ENCODE measurements around the gene OXER1. TPM values are rescaled to one million over a fixed set of nuclear protein-coding genes. Genes with fewer than 3 reads are reported as not detected.

Gene OXER1
- total RNA-seq, 2 donors from 2014 or later = 3.5 to 6.5 TPM

DNA sequence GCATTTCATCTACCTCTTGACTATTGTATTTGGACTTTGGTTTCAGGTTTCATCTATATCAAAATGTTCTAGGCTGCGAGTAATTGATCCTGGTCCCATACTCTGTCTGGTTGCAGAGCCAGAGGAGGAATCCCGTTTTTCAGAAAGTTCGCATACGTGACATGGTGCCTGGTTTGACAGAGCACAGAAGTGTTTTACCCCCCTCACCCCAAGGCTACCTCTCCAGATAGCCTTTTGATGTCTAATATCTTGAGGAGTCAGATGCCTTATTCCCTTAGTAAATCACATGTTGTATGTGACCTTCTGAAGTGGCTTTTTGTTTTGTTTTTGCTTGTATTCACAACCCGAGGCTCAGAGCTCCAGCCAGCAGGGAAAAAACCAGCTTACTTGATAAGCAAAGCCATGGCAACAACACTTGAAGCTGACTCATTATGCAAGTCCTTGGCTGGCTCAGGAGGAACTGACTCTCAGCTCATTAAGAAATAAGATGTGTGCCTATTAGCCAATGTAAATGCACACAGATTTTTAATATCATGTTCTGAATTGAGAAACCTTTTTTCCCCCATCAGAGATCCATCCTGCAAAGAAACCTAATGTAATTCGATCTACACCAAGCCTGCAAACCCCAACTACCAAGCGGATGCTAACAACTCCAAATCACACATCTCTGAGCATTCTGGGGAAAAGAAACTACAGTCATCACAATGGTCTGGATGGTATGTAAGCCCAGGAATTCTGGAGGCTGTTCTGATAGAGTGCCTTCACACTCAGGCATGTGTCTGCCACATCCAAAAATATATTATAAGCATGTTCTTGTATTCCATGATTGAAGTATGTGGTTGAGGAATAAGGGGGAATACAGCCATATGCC, 41.4 kb downstream of the OXER1 start:
- peak overlapping the region; percentile 87 for H3K27ac Mint-ChIP-seq
- TF ChIP-seq, protein P1, sequence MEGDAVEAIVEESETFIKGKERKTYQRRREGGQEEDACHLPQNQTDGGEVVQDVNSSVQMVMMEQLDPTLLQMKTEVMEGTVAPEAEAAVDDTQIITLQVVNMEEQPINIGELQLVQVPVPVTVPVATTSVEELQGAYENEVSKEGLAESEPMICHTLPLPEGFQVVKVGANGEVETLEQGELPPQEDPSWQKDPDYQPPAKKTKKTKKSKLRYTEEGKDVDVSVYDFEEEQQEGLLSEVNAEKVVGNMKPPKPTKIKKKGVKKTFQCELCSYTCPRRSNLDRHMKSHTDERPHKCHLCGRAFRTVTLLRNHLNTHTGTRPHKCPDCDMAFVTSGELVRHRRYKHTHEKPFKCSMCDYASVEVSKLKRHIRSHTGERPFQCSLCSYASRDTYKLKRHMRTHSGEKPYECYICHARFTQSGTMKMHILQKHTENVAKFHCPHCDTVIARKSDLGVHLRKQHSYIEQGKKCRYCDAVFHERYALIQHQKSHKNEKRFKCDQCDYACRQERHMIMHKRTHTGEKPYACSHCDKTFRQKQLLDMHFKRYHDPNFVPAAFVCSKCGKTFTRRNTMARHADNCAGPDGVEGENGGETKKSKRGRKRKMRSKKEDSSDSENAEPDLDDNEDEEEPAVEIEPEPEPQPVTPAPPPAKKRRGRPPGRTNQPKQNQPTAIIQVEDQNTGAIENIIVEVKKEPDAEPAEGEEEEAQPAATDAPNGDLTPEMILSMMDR (conservative IDR thresholded peaks at IDR 0.05) = no peak
- WGBS, 2 experiments (ENCODE audit: insufficient coverage in 1 of 2, insufficient read length in 1 of 2) = 56 to 66% methylated on average over 3 to 6 of the region's 7 CpGs

DNA sequence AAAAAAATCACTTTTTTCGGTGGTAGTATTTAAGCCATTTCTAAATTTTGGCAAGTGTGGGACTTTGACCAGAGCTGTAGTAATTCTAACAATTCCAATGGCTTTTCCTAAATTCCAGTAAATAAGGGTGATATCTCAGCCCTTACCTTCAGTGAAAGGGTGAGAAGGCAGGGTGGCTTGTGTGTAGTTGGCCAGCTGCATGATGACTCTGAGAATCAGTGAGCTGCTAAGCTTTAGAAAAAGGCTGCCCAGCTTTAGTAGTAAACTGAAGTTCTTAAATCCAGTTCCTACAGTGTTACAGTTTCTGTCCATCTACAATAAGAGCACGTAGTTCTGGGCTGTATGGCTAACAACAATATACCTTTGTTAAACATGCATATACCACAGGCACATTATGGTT, 42.0 kb downstream of the OXER1 start:
- H3K4me3 ChIP-seq (ENCODE audit: low read length) = peak overlapping the region; percentile 11
- H3K36me3 ChIP-seq (ENCODE audit: control insufficient read depth, insufficient read depth, low read length) = peaks cover 10% of the 10 kb centered on the region
- H3K4me1 ChIP-seq (ENCODE audit: control insufficient read depth, insufficient read depth, low read length) = peaks cover 22% of the 10 kb centered on the region
- H3K27me3 ChIP-seq (ENCODE audit: control insufficient read depth, insufficient read depth, low read length, poor library complexity, severe bottlenecking) = no peaks in the 10 kb centered on the region
- no peaks in the 10 kb centered on the region for H3K9me3 ChIP-seq (ENCODE audit: control insufficient read depth, low read length)
- no peaks in the 10 kb centered on the region for H3K27me3 Mint-ChIP-seq (ENCODE audit: insufficient read depth)
- DNase-seq = no peak
- H3K9me3 Mint-ChIP-seq = no peaks in the 10 kb centered on the region
- H3K36me3 Mint-ChIP-seq (ENCODE audit: low read depth) = peaks cover 7% of the 10 kb centered on the region
- peaks cover 24% of the 10 kb centered on the region for H3K4me1 Mint-ChIP-seq
- WGBS, 2 experiments (ENCODE audit: insufficient coverage in 1 of 2, insufficient read length in 1 of 2) = 85% methylated on average over 2 of the region's 2 CpGs; no CpG with 5 or more reads in 1 of the 2 experiments
- no peak overlapping the region for H3K4me3 Mint-ChIP-seq
- TF ChIP-seq, protein P1 (conservative IDR thresholded peaks at IDR 0.05) = no peak
- H3K9ac ChIP-seq (ENCODE audit: extremely low read depth, low read length, poor library complexity, severe bottlenecking) = peak overlapping the region; percentile 38
- H3K27ac Mint-ChIP-seq = peak overlapping the region; percentile 87
- no peak overlapping the region for H3K27ac ChIP-seq (ENCODE audit: low read depth, low read length)

More for the DNA sequence above, 41.4 kb downstream of the OXER1 start:
- Histone ChIP-seq H3K9me3 (ENCODE audit: control insufficient read depth, low read length) (no peaks in the 10 kb centered on the region), H3K27me3 (ENCODE audit: control insufficient read depth, insufficient read depth, low read length, poor library complexity, severe bottlenecking) (no peaks in the 10 kb centered on the region), H3K27ac (ENCODE audit: low read depth, low read length) (peak overlapping the region; percentile 21), H3K36me3 (ENCODE audit: control insufficient read depth, insufficient read depth, low read length) (peaks cover 10% of the 10 kb centered on the region), H3K9ac (ENCODE audit: extremely low read depth, low read length, poor library complexity, severe bottlenecking) (peak overlapping the region; percentile 38), H3K4me1 (ENCODE audit: control insufficient read depth, insufficient read depth, low read length) (peaks cover 19% of the 10 kb centered on the region), H3K4me3 (ENCODE audit: low read length) (no peak overlapping the region)
- no peaks in the 10 kb centered on the region for H3K27me3 Mint-ChIP-seq (ENCODE audit: insufficient read depth)
- no peaks in the 10 kb centered on the region for H3K9me3 Mint-ChIP-seq
- DNase-seq = peak; percentile 74
- H3K4me1 Mint-ChIP-seq = peaks cover 21% of the 10 kb centered on the region
- no peak overlapping the region for H3K4me3 Mint-ChIP-seq
- H3K36me3 Mint-ChIP-seq (ENCODE audit: low read depth) = peaks cover 9% of the 10 kb centered on the region

DNA sequence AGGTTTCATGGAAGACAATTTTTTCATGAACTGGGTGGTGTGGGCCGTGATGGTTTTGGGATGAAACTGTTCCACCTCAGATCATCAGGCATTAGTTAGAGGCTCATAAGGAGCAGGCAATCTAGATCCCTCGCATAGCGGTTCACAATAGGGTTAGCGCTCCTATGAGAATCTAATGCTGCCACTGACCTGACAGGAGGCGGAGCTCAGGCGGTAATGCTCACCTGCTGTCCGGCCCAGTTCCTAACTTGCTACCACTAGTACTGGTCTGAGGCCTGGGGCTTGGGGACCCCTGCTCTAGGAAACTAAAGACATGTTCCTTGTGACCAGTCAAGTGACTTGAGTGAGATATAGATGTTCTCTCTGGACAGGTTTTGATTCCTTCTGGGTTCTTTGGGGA, 49.2 kb downstream of the OXER1 start:
- peak overlapping the region; percentile 49 for H3K27ac Mint-ChIP-seq
- H3K27me3 Mint-ChIP-seq (ENCODE audit: insufficient read depth) = no peaks in the 10 kb centered on the region

More for the DNA sequence above, 49.2 kb downstream of the OXER1 start:
- DNase-seq = peak; percentile 62
- H3K36me3 ChIP-seq (ENCODE audit: control insufficient read depth, insufficient read depth, low read length) = peaks cover 13% of the 10 kb centered on the region
- no peak overlapping the region for H3K4me3 Mint-ChIP-seq
- H3K27me3 ChIP-seq (ENCODE audit: control insufficient read depth, insufficient read depth, low read length, poor library complexity, severe bottlenecking) = no peaks in the 10 kb centered on the region
- 94 to 96% methylated on average over 7 of the region's 7 CpGs for WGBS, 2 experiments (ENCODE audit: insufficient coverage in 1 of 2, insufficient read length in 1 of 2)
- H3K9ac ChIP-seq (ENCODE audit: extremely low read depth, low read length, poor library complexity, severe bottlenecking) = no peak overlapping the region
- H3K4me3 ChIP-seq (ENCODE audit: low read length) = no peak overlapping the region
- peaks cover 14% of the 10 kb centered on the region for H3K4me1 ChIP-seq (ENCODE audit: control insufficient read depth, insufficient read depth, low read length)
- TF ChIP-seq, protein P1 (conservative IDR thresholded peaks at IDR 0.05) = no peak
- H3K4me1 Mint-ChIP-seq = peaks cover 35% of the 10 kb centered on the region
- no peak overlapping the region for H3K27ac ChIP-seq (ENCODE audit: low read depth, low read length)
- H3K9me3 Mint-ChIP-seq = no peaks in the 10 kb centered on the region
- H3K9me3 ChIP-seq (ENCODE audit: control insufficient read depth, low read length) = no peaks in the 10 kb centered on the region
- H3K36me3 Mint-ChIP-seq (ENCODE audit: low read depth) = peaks cover 1% of the 10 kb centered on the region
